Right kidney (tissue), 1 donor: ENCODE results near the gene CHCHD6.

ENCODE experiments used
- DNase-seq: peaks from one replicate; pipeline ENCODE4 v3.0.0-alpha.2; 2016

CHCHD6 gene

DNA sequence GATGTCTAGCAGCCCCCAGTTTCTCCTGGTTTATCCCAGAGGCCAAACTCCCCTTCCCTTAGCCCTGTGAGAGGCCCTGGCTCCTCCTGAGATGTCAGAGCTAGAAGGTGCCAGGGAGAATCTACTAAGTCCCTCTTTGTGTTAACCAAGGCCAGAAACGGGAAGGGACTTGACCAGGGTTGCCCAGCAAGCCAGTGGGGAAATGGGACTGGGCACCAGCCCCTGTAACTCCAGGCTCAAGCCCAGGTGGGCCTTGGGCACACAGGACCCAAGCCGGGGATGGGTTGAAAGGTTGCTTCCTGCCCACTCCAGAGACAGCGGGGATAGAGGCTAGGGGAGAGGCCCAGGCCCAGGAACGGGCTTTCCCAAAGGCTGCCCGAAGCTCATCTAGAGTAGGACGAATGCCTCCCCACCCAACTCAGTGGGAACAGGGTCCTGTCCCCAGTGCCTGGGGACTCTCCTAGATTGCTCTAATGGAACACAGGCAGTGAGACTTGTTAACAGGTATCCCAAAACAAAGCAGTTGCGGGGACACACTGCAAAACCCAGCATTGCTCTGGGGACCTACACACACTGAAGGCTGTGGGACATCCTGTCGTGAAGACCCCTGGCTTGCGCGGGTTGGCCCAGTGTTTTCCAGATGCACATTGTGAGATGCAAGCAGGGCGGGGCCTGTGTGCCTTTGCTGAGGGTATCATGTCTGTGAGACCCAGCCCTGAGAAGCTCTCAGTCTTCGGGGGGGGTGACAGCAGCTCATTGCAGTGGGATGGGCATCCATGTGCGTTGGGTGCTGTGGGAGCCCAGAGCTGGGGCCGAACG, 36.2 kb upstream of the CHCHD6 start:
- DNase-seq = no peak

DNA sequence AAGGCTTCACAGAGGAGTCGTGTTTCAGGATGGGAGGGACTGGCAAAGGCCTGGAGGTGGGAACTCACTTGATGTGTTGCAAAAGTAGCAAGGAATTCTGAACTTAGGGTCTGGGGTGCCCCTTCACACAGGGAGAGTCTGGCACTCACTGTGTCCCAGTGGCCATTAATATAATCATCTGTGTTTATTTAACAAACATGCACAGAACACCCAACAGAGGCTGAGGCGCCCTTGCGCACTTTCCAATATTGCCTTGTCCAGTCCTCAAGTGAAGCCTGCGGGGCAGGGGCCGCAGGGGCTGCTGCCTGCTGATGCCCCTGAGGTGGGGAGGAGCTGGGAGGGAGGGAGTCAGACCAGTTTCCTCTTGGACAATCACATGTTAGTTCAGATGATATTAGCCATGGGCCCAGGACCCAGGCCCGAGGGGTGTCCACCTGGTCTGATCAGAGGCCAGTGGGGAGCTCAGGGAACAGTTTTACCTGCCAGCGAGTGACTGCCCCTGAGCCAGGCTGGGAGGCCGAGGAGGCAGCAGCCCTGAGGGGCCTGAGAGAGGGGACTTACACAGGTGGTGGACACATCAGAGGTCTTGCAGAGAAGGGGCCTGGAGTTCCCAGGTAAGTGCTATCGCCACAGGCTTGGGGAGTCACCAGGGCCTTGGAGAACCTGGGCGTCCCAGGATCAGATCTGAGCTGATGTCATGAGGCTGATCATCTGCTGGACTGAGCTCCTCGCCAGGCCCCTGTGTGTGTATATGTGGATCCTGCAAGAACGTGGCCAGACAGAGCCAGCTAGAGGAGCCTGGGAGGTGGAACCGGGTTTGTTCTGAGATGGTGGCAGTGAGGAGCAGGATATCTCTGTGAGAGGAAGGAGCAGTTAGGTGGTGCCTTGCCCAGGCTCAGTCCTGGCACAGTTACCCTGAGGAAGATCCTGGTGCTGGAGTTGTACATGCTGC, 35.3 kb upstream of the CHCHD6 start:
- DNase-seq = no peak

DNA sequence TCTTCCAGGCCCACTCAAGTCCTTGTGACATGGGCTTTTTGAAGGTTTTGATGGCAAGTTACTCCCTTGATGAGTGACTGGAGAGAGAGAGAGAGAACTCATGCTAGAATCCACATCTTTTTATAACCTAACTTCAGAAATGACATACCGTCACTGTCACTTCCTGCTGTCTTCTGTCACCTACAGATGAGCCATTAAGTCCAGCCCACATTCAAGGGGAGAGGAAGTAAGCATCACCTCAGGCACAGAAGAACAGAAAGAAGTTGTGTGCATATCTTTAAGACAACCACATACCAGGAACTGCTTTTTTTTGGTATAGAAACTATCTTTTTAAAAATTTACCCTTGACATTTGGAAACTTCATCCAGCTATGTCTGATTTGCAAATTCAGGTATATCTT, 32.5 kb upstream of the CHCHD6 start:
- DNase-seq = no peak

DNA sequence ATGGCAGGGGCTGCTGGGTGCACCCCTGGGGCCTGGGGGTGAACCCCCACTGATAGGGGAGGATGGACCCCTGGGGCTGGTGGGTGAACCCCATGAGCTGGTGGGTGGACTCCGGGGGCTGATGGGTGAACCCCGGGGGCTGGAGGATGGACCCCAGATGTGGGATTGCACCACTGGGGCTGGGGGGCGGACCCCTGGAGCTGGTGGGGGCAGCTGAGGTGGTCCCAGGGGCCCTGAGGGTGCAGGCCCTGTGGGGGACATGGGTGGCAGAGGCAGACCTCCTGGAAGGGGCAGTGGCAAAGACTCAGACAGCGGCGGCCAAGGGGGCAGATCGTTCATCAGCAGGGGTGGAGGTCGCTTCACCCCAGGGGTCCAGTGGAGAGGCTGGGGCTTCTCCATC, 31.7 kb upstream of the CHCHD6 start:
- DNase-seq = no peak

DNA sequence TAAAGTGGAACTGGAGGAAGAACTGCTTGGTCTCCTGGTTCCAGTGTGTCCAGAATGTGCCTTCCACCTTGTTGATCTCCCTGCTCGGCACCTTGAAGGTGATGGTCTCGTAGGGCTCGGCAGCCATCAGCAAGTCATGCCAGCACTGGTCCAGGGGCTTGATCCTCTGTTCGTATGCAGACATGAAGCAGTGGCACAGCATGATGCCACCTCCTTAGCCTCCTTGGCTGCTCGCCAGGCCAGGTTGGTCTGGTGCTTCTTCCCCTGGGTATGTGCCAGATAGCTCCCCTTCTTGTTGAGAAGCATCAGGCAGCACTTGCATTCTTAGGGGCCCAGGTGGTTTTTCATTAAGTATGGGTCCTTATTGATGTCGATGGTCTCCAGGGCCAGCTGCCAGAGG, 31.3 kb upstream of the CHCHD6 start:
- no peak for DNase-seq

DNA sequence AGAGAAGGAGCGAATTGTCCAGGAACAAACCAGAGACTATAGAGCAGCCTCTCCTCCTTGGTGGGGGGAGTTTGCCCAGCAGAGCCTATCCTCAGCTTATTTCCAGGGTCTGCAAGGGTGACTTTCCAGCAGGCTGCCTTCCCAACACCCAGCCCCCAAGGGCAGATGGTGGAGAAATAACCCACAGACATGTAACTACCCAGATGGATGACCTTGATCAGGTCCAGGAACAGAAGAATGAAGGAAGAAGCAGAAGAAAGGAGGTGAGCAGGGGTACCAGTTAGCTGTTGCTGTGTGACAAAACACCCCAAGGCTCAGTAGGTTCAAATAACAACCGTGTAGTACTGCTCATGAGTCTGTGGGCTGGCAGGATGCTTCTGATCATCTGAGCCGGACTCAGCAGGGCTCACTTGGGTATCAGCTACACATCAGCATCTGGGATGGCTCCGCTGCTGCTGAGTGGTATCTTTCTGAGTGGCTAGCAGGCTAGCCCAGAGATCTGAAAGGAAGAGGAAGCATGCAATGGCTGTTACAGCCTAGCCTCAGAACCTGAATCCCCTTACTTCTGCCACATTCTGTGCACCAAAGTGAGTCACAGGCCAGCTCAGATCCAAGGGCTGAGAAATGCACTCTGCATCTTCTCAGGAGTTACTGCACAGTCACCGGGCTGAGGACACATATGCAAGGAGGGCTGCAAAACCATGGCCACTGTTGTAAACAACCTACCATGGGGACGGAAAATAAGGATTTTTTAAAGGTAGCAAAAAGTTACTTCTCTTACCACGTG, 26.9 kb upstream of the CHCHD6 start:
- DNase-seq = no peak

DNA sequence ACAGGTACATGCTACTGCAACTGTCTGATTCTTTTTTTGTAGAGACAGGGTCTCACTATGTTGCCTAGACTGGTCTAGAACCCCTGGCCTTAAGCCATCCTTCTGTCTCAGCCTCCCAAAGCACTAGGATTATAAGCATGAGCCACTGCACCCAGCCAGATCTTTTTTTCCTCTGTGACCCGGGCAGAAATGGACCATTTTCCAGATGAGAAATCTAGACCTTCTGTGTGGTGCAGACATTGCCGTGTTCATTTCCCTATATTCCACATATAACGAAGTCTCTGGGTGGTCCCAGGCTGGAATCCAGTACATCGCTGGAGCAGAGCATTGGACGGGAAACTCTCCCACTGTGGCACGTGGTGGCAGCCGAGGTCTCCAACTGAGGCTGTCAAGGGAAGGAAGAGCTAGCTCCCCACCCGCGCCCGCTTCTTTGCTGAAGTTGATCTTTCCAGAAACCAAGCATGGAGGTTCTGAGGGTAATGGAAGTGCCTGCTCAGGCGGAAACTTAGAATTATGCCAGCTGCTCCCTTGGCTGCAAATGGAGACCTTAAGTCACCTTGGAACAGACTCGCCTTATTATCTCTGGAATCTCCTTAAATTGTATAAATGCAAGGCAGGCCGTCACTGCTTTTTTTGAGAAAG, 26.1 kb upstream of the CHCHD6 start:
- no peak for DNase-seq

DNA sequence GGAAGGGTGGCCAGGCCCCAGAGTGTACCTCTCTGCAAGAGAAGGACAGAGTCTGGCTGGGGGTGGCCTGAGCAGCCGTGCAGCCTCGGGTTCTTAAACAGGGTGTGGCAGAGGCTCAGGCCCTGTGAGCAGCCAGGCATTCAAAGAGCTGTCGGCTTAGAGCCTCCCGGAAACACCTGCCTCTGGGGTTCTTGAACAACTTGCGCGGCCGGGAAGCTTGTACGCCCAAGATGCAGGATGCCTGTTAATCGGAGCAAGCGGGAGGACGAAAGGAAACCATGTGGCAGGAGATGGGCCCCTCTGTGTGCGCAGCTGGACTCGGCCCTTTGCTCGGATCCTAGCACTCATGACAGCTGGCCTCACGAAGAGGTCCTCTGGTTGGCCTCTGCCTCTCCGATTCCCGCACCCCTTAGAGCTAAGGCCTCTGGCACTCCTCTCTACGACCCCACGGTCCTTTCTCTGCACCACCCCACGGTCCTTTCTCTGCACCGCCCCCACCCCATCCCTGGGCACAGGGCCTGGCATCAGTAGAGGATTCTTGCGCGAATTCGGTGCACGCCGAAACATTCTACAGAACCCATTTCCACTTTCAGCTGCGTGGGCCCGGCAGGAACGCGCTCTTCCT, 25.2 kb upstream of the CHCHD6 start:
- no peak for DNase-seq

DNA sequence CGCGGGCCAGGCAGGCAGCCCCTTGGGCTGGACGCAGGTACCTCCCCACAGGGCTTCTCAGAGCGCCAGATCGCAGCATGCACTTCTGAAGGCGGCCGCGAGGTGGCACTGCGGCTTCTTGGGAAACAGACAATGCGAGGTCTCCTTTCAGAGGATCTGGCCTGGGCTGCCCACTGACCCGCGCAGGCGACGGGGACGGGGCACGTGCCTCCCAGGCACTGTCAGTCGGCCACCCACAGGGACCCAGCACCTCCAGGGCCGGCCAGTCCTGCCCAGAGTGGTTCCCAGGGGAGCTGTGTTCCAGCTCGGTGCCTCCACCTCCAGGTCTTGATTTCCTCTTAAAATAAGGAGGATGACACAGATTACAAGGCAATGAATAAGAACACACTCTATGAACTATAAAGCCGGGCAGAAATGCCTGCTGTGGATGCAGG, 24.7 kb upstream of the CHCHD6 start:
- peak; percentile 81 for DNase-seq

DNA sequence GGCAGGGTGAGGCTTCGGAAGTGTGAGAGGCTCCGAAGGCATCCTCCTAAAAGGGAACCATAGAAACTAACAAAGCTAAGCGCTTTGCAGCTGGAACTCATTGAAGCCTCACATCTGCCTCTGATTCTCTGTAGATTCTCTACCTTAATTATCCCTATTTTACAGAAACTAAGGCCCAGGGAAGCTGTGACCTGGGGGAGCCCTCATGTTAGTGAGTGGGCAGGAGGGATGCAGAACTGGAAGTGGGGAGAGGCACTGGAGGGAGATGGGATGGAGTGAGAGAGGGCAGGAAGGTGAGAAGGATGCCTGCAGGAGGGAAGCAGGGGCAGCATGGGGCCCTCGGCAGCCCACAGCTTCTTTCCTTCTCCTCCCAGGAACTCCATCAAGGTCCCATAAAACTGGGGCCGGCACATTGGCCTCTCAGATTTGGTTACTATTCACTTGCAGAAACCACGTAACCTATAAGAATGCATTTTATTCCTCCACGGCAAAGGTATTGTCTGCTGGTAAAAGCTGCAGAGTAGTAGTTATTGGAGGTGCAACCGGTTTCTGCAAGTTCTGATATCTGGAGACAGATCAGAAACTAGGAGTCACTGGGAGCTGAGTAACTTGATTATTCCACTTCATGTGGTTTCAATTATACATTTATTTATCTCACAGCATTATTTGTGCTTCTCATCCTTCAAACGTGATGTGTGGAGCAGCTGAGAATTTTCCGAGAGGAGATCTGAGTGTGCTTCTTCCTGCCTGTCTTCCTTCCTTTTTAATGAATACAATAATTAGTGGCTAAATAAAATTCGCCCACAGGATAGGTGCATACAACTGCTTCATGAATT, 24.0 kb upstream of the CHCHD6 start:
- DNase-seq = no peak

DNA sequence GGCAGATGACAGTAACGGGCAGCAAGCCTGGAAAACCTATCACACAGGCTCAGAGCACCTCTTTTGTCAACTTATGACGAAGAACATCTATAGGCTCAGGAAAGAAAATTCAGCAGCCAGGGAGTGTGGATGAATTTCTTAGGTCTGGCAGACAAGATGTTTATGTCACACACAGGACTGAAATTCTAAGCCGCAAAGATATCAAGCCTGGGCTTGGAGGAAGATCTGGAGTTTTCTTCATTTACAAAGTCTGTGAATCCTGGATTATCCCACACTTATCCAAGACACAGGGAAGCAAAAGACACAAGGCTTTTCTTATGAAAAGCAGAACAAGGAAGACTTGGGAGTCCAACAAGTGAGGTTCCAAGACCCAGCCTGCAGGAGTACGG, 23.4 kb upstream of the CHCHD6 start:
- no peak for DNase-seq

DNA sequence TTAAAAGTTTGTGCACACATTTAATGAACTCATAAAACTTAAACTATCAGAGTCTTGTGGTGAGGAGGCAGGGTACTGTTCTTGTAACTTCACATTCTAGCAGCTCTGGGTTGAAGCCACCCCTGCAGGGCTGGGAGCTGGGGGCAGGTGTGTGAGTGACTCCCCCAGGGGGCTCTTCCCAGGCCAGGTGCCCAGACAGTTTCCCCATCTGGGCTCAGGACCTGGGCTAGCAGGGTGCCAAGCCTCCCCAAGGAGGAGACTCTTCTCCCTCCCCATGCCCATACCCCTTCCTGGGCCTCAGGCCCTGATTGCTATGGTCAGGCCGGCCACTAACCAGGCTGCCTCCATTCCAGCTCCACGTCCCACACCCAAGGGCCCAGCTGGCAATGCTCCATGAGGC, 22.0 kb upstream of the CHCHD6 start:
- no peak for DNase-seq

DNA sequence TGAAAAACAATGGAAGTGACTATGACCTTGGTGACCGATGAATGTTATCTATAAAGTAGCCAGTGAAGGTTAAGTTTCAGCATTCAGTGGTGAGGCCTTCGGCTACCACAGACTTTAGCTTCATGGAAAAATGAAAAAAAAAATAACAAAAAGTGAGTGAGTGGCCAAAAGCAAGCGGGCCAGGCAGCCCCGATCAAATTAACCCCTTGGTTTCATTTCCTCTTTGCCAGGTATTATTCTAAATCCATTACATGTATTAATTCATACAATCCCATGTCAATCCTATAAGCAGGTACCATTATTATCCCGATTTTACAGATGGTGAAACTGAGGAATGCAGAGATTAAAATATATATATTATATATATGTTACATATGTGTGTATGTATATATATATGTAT, 21.0 kb upstream of the CHCHD6 start:
- no peak for DNase-seq

DNA sequence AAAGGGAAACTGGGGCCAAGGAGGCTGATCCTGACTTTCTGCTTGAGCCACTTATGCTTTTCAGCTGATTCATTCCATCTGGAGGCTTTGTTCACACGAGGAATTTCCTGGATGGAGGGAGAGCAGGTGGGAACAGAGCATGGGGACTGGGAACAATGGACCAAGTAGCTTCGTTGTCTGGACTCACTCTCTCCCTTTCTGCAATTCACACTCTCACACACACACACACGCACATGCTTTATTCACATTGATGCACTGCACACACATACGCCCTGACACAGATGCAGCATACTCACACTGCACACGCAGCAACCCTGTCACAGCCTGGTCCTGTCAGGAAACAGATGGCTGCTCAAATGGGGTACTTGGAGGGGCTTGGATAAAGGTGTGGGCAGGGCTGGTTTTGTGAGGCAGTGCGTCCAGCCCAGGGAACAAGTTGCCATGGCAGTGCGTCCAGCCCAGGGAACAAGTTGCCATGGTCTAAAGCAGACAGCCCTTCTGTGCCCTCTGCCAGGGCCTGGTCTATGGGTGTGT, 19.8 kb upstream of the CHCHD6 start:
- DNase-seq = no peak

DNA sequence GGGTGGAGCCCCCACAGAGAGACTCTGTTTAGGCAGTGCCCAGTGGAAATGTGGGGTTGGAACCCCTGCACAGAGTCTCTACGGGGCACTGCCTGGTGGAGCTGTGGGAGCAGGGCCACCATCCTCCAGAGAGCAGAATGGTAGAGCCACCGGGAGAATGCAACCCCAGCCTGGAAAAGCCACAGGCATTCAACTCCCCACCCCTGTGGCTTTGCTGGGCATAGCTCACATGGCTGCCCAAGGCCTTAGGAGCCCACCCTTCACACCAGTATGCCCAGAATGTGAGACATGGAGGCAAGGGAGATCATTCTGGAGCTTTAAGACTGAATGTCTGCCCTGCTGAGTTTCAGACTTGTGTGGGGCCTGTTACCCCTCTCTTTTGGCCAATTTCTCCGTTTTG, 19.0 kb upstream of the CHCHD6 start:
- no peak for DNase-seq

DNA sequence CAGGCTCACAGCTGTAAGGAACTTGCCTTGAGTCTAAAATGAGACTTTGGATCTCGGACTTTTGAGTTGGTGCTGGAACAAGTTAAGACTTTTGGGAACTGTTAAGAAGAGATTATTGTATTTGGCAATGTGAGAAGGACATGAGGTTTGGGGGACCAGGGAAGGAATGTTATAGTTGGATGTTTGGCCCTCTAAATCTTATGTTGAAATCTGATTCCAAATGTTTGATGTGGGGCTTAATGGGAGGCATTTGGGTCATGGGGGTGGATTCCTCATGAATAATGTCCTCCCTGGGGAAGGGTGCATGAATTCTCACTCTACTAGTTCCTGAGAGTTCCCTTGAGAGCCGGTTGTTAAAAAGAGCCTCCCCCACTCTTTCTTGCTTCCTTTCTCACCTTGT, 18.5 kb upstream of the CHCHD6 start:
- no peak for DNase-seq

DNA sequence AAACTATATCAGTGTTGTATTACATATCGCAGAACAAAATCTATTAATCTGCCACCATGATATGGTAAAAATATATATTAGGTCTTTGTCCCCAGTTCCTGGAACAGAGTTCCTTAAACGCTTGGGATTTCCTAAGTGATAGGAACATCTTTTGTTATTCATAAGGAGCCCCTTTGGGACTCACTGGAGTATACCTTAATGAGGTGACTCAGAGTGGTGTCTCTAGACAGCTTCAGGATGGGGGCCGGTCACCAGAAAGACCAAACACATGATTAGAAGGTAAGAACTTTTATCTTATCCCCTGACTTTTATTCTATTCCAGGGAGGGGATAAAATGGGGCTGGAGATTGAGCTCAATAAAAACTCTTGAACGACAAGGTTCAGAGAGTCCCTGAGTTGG, 12.3 kb upstream of the CHCHD6 start:
- no peak for DNase-seq

DNA sequence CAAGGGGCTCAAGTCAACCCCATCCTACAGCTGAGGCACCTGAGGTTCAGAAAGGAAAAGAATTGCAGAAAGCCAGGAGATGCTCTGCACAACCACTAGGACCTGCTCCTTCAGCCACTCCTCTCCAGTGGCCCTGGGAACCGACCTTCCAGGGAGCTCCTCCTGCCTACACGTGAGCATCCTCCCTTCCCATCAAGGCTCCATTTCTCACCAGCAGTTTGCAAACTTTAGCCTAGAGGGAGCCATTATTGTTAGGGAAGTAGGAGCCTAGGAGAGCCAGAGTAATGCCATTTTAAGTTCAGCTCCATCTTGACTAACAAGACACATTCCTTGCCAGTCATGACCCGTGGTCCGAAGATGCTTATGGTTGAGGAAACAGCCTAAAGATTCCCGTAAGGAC, 11.2 kb upstream of the CHCHD6 start:
- DNase-seq = no peak

DNA sequence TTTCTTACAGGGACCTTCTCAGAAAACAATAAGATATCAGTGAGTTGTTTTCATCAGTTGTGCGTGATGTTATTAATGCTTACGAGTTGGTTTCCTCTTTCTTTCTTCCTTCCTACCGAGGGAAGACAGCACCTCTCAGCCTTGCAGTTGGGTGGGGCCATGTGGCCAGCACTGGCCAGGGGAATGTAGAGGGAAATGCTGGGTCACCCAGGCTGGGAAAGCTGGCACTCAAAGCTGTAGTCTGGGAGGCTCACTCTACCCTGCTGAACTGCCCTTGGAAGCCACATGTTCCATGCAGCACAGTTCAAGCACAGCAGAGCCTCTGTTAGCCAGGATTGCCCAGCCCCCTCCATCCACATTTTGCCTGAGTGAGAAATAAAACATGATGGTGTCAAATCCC, 10.1 kb upstream of the CHCHD6 start:
- DNase-seq = no peak

DNA sequence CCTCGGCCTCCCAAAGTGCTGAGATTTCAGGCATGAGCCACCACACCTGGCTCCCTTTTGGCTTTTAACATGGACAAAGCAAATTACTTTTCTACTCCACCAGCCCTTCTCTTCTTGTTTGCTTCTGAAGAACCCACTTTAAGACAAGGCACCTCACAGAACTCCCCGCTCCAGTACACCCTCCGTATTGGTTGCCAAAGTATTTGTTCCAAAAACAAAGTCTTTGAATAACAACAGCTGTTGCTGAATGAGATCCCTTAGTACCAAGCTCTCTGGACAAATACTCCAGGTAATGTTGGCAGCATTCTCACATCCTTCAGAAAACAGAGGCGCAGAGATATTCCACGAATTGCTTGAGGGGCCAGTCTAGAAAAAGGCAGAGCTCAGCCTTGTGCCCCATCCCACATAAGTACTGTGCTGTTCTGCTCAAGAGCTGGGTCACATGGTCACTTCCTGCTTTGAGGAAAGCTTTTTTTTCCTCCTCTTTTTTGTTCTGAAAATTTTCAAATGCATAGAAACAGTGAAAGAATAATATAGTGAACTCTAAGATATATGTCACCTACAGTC, 7.3 kb upstream of the CHCHD6 start:
- DNase-seq = no peak
